DND-41 (cell line): Measurements from ENCODE around the gene LSM4.

Experiments used
- ATAC-seq: fragments of 200-7000 bp; cut with Tn5 transposase; 3 replicates; pipeline ENCODE4 v1.9.1; 2021; ENCODE audit warnings: low read depth; ENCODE audit not compliant: insufficient read depth
- DNase-seq: peaks from one replicate; pipeline ENCODE4 v3.0.0-alpha.2; 2020
- H2AFZ ChIP-seq: 2 replicates; pipeline ENCODE4 v1.6.0; 2012; ENCODE audit warnings: low read depth, low read length
- H3K27ac ChIP-seq: 2 replicates; pipeline ENCODE4 v1.5.1; 2012; ENCODE audit warnings: low read length, inconsistent platforms
- H3K27me3 ChIP-seq: fragments of 200-600 bp; sonication (generic); 2 replicates; pipeline ENCODE4 v1.6.0; 2012; ENCODE audit warnings: low read length, mild to moderate bottlenecking, inconsistent platforms; ENCODE audit not compliant: insufficient read depth, poor library complexity
- H3K36me3 ChIP-seq: 2 replicates; pipeline ENCODE4 v1.5.1; 2012; ENCODE audit warnings: low read length, inconsistent platforms; ENCODE audit not compliant: insufficient read depth
- H3K4me1 ChIP-seq: 2 replicates; pipeline ENCODE4 v1.5.1; 2012; ENCODE audit warnings: mild to moderate bottlenecking, low read length; ENCODE audit not compliant: insufficient read depth
- H3K4me2 ChIP-seq: 2 replicates; pipeline ENCODE4 v1.6.0; 2012; ENCODE audit warnings: mild to moderate bottlenecking, moderate library complexity, low read length, inconsistent platforms; ENCODE audit not compliant: insufficient read depth
- H3K4me3 ChIP-seq, 2 experiments: fragments of 200-600 bp in 1 of 2; shearing (Covaris generic) in 1 of 2; 2 replicates each; pipeline ENCODE4 v1.5.1; 2012 to 2016; ENCODE audit warnings: inconsistent platforms in 2 of 2, low read length in 2 of 2, mild to moderate bottlenecking in 2 of 2, low read depth in 1 of 2, moderate library complexity in 1 of 2
- H3K79me2 ChIP-seq: 2 replicates; pipeline ENCODE4 v1.6.0; 2012; ENCODE audit warnings: low read length, inconsistent platforms; ENCODE audit not compliant: insufficient read depth
- H3K9ac ChIP-seq: 2 replicates; pipeline ENCODE4 v1.6.0; 2012; ENCODE audit warnings: low read depth, mild to moderate bottlenecking, inconsistent platforms, low read length, moderate library complexity
- H3K9me3 ChIP-seq: 2 replicates; pipeline ENCODE4 v1.5.1; 2012; ENCODE audit warnings: low read length, moderate library complexity, mild to moderate bottlenecking, inconsistent platforms; ENCODE audit not compliant: insufficient read depth, severe bottlenecking
- H4K20me1 ChIP-seq: 2 replicates; pipeline ENCODE4 v1.6.0; 2012; ENCODE audit warnings: low read length; ENCODE audit not compliant: insufficient read depth
- EZH2 ChIP-seq: IDR thresholded peaks from 3 replicates; pipeline ENCODE4 v1.6.1; 2012; ENCODE audit warnings: borderline replicate concordance, low read depth, mild to moderate bottlenecking, moderate library complexity, low read length, inconsistent platforms; ENCODE audit not compliant: severe bottlenecking
- TF ChIP-seq, protein P1 (sequence below): IDR thresholded peaks from 2 replicates; pipeline ENCODE4 v1.5.1; 2012; ENCODE audit warnings: borderline replicate concordance, low read length, moderate library complexity, mild to moderate bottlenecking; ENCODE audit not compliant: poor library complexity, severe bottlenecking; ENCODE audit errors: extremely low read depth

Gene LSM4

DNA sequence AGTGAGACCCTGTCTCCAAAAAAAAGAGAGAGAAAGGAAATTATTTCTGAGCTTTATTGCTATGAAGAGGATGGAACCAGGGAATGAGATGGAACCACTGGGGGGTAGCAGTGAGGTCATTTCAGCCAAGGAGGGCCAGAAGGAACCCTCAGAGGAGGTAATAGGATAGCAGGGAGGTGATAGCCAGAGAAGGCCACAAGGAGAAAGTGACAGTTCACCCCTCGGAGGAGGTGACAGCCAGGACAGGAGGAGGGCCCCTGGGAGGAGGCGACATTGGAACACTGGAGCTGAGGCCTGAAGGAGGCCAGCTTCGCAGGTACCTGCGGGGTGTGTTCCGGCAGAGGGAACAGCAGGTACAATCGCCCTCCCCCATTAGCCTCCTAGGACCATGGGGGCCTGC is 16.8 kb upstream of the LSM4 start:
- H3K27me3 ChIP-seq = peaks cover 24% of the 10 kb centered on the region
- H4K20me1 ChIP-seq = no peaks in the 10 kb centered on the region
- no peaks in the 10 kb centered on the region for H3K79me2 ChIP-seq
- H2AFZ ChIP-seq = no peak overlapping the region
- H3K4me2 ChIP-seq = peak overlapping the region; percentile 74
- no peaks in the 10 kb centered on the region for H3K9me3 ChIP-seq
- no peaks in the 10 kb centered on the region for H3K36me3 ChIP-seq
- peaks cover 14% of the 10 kb centered on the region for H3K4me1 ChIP-seq
- H3K9ac ChIP-seq = peak overlapping the region; percentile 47; the same call in 1 of the 2 replicates
- DNase-seq = no peak
- H3K27ac ChIP-seq = no peak overlapping the region
- H3K4me3 ChIP-seq = peak overlapping the region in 1 of 2 experiments; percentile 56; a peak in 2 of 4 replicates
- no peak for TF ChIP-seq EZH2
- TF ChIP-seq, protein P1, sequence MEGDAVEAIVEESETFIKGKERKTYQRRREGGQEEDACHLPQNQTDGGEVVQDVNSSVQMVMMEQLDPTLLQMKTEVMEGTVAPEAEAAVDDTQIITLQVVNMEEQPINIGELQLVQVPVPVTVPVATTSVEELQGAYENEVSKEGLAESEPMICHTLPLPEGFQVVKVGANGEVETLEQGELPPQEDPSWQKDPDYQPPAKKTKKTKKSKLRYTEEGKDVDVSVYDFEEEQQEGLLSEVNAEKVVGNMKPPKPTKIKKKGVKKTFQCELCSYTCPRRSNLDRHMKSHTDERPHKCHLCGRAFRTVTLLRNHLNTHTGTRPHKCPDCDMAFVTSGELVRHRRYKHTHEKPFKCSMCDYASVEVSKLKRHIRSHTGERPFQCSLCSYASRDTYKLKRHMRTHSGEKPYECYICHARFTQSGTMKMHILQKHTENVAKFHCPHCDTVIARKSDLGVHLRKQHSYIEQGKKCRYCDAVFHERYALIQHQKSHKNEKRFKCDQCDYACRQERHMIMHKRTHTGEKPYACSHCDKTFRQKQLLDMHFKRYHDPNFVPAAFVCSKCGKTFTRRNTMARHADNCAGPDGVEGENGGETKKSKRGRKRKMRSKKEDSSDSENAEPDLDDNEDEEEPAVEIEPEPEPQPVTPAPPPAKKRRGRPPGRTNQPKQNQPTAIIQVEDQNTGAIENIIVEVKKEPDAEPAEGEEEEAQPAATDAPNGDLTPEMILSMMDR = peak; percentile 24
- no peak for ATAC-seq

DNA sequence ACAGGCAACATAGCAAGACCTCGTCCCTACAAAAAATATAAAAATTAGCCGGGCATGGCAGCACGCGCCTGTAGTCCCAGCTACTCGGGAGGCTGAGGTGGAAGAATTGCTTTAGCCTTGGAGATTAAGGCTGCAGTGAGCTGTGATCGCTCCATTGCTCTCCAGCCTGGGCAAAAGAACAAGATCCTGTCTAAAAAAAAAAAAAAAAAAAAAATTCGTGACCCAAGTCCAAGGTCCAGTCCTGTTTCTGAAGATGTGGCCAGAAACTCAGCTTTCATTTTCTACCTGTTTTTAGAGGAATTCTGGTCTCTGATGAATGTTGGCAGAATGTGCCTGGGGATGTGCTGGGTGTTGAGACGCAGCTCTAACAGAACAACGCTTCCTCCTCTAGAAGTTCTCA is 15.7 kb upstream of the LSM4 start:
- Histone ChIP-seq H3K79me2 (no peaks in the 10 kb centered on the region), H3K4me3 (no peak overlapping the region), H3K4me2 (no peak overlapping the region), H3K9me3 (no peaks in the 10 kb centered on the region), H3K9ac (no peak overlapping the region), H3K4me1 (peaks cover 14% of the 10 kb centered on the region), H3K27me3 (peaks cover 24% of the 10 kb centered on the region), H4K20me1 (no peaks in the 10 kb centered on the region), H2AFZ (no peak overlapping the region), H3K36me3 (no peaks in the 10 kb centered on the region), H3K27ac (no peak overlapping the region)
- no peak for TF ChIP-seq EZH2
- TF ChIP-seq, protein P1 = no peak
- DNase-seq = no peak
- no peak for ATAC-seq

DNA sequence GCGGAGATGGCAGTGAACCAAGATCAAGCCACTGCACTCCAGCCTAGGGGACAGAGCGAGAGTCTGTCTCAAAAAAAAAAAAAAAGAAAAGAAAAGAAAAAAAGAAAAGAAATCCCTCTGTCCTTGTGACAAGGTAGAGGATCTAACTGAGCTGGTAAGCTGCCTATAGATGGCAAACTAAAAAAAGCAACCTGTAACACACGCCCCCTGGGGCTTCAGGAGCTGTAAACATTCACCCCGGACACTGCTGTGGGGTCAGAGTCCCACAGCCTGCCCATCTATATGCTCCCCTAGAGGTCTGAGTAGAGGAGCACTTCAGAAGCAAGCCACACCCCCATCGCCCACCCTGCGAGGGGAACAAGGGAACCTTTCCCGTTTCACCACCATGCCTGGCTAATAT is 13.2 kb upstream of the LSM4 start:
- ATAC-seq = no peak
- H3K4me1 ChIP-seq = peaks cover 14% of the 10 kb centered on the region
- H2AFZ ChIP-seq = no peak overlapping the region
- H3K4me3 ChIP-seq = no peak overlapping the region
- TF ChIP-seq, protein P1 = no peak
- TF ChIP-seq EZH2 = no peak
- peaks cover 18% of the 10 kb centered on the region for H3K27me3 ChIP-seq
- no peaks in the 10 kb centered on the region for H4K20me1 ChIP-seq
- DNase-seq = no peak
- H3K4me2 ChIP-seq = no peak overlapping the region
- no peaks in the 10 kb centered on the region for H3K36me3 ChIP-seq
- H3K9me3 ChIP-seq = no peaks in the 10 kb centered on the region
- no peaks in the 10 kb centered on the region for H3K79me2 ChIP-seq
- no peak overlapping the region for H3K9ac ChIP-seq
- no peak overlapping the region for H3K27ac ChIP-seq

DNA sequence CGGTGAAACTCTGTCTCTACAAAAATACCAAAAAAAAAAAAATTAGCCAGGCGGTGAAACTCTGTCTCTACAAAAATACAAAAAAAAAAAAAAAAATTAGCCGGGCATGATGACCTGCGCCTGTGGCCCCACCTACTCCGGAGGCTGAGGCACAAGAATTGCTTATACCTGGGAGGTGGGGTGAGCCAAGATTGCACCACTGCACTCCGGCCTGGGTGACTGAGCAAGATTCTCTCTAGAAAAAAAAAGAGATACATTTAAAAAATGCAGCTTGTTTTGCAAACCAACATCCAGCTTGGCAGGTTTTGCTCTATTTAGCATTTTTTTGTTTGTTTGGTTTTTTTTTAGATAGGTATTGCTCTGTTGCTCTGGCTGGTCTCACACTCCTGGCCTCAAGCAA is 10.8 kb upstream of the LSM4 start:
- Histone ChIP-seq H3K4me1 (peaks cover 7% of the 10 kb centered on the region), H3K27ac (no peak overlapping the region), H3K4me3 (no peak overlapping the region), H3K79me2 (no peaks in the 10 kb centered on the region), H2AFZ (no peak overlapping the region), H3K9ac (no peak overlapping the region), H3K9me3 (no peaks in the 10 kb centered on the region), H3K36me3 (no peaks in the 10 kb centered on the region), H3K4me2 (no peak overlapping the region), H4K20me1 (no peaks in the 10 kb centered on the region), H3K27me3 (no peaks in the 10 kb centered on the region)
- TF ChIP-seq EZH2 = no peak
- TF ChIP-seq, protein P1 = no peak
- ATAC-seq (no peak), DNase-seq (no peak)
